Neural progenitor cell (in vitro differentiated cells): Measurements from ENCODE around the gene NDUFAF2. TPM values are rescaled to one million over a fixed set of nuclear protein-coding genes. Genes with fewer than 3 reads are reported as not detected.

Source experiments
- DNase-seq: peaks from one replicate; pipeline ENCODE4 v3.0.0-alpha.2; 2016; ENCODE audit warnings: low spot score
- H2AFZ ChIP-seq: fragments of 200-600 bp; sonication (generic); replicated peaks from 2 replicates; pipeline ENCODE4 v1.6.1; 2016; ENCODE audit warnings: antibody characterized with exemption
- H3F3A ChIP-seq: fragments of 200-600 bp; sonication (generic); 2 replicates; pipeline ENCODE4 v1.6.1; 2016; ENCODE audit warnings: antibody characterized with exemption, low read depth
- H3K27ac ChIP-seq: fragments of 200-600 bp; sonication (generic); 2 replicates; pipeline ENCODE4 v1.5.1; 2016; ENCODE audit warnings: mild to moderate bottlenecking
- H3K27me3 ChIP-seq: fragments of 200-600 bp; sonication (generic); 2 replicates; pipeline ENCODE4 v1.6.1; 2016; ENCODE audit warnings: mild to moderate bottlenecking, moderate library complexity
- H3K36me3 ChIP-seq: fragments of 200-600 bp; sonication (generic); 2 replicates; pipeline ENCODE4 v1.5.1; 2016
- H3K4me1 ChIP-seq: fragments of 200-600 bp; sonication (generic); 2 replicates; pipeline ENCODE4 v1.6.1; 2016; ENCODE audit warnings: mixed run types
- H3K4me2 ChIP-seq: fragments of 200-600 bp; sonication (generic); 2 replicates; pipeline ENCODE4 v1.6.1; 2016
- H3K4me3 ChIP-seq: fragments of 200-600 bp; sonication (generic); 2 replicates; pipeline ENCODE4 v1.5.1; 2016
- H3K79me2 ChIP-seq: fragments of 200-600 bp; sonication (generic); 2 replicates; pipeline ENCODE4 v1.6.1; 2016; ENCODE audit warnings: low read depth
- H3K9ac ChIP-seq: fragments of 200-600 bp; sonication (generic); 2 replicates; pipeline ENCODE4 v1.6.1; 2016
- H3K9me3 ChIP-seq: fragments of 200-600 bp; sonication (generic); 2 replicates; pipeline ENCODE4 v1.5.1; 2016; ENCODE audit warnings: low read depth
- H4K20me1 ChIP-seq: fragments of 200-600 bp; sonication (generic); 2 replicates; pipeline ENCODE4 v1.6.1; 2016; ENCODE audit warnings: low read depth
- H3K27ac Mint-ChIP-seq: 3 replicates; pipeline ENCODE4 v1.8.0; 2021; ENCODE audit warnings: mixed read lengths
- H3K27me3 Mint-ChIP-seq: 2 replicates; pipeline ENCODE4 v1.8.0; 2022; ENCODE audit warnings: low read depth, mild to moderate bottlenecking, inconsistent platforms, moderate library complexity, mixed read lengths; ENCODE audit not compliant: insufficient read depth
- H3K36me3 Mint-ChIP-seq: 3 replicates; pipeline ENCODE4 v1.8.0; 2021; ENCODE audit warnings: mixed read lengths
- H3K4me1 Mint-ChIP-seq: 3 replicates; pipeline ENCODE4 v1.8.0; 2021; ENCODE audit warnings: mixed read lengths
- H3K4me3 Mint-ChIP-seq: 3 replicates; pipeline ENCODE4 v1.8.0; 2021; ENCODE audit warnings: mild to moderate bottlenecking, moderate library complexity, mixed read lengths
- H3K9me3 Mint-ChIP-seq: 3 replicates; pipeline ENCODE4 v1.8.0; 2020; ENCODE audit warnings: mixed read lengths
- EZH2 ChIP-seq: fragments of 200-600 bp; sonication (generic); IDR thresholded peaks from 2 replicates; pipeline ENCODE4 v1.6.1; 2017; ENCODE audit warnings: antibody characterized with exemption, mild to moderate bottlenecking, moderate library complexity
- EZH2phosphoT487 ChIP-seq: fragments of 200-600 bp; sonication (generic); IDR thresholded peaks from 2 replicates; pipeline ENCODE4 v1.6.1; 2017; ENCODE audit warnings: antibody characterized with exemption
- total RNA-seq: library from RNA; depleted of rRNA; stranded (reverse); fragments of >200 nt; gene quantifications from 2 replicates; pipeline ENCODE4 v1.2.3, GENCODE V29; 2015; ENCODE audit warnings: low replicate concordance
- TF ChIP-seq, protein P1 (sequence below): fragments of 200-600 bp; sonication (generic); IDR thresholded peaks from 2 replicates; pipeline ENCODE4 v1.5.1; 2017; ENCODE audit warnings: antibody characterized with exemption, mild to moderate bottlenecking

NDUFAF2 gene
- total RNA-seq, 1 donor from 2014 or later, result 42.1 TPM

DNA sequence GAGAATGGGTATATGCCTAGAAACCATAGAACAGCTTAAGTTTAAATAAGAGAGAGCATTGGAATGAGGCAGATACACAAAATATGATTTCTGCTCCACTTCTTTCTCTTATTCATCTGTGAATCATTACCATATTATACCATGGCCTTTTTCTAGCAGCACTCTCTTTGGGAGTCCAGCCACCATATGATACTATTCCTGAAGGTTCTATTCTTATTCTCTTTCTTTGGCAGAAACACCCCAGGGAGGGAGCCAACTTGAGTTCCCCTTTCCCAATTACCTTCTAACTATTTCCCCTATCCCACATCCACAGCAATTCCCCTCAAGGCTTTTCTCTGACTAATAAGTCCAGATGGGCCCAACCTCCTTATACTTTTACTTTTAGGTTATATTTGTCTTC, 55.9 kb downstream of the NDUFAF2 start:
- Histone ChIP-seq H3K4me3 (no peak overlapping the region), H3K4me2 (no peak overlapping the region), H3K4me1 (no peaks in the 10 kb centered on the region), H3K36me3 (no peaks in the 10 kb centered on the region), H3F3A (no peaks in the 10 kb centered on the region), H3K27ac (no peak overlapping the region), H3K79me2 (no peaks in the 10 kb centered on the region), H4K20me1 (no peaks in the 10 kb centered on the region), H3K9ac (no peak overlapping the region), H3K27me3 (no peaks in the 10 kb centered on the region), H3K9me3 (no peaks in the 10 kb centered on the region), H2AFZ (no peak overlapping the region)
- Mint-ChIP-seq H3K36me3 (no peaks in the 10 kb centered on the region), H3K27ac (no peak overlapping the region), H3K27me3 (no peaks in the 10 kb centered on the region), H3K4me1 (no peaks in the 10 kb centered on the region), H3K4me3 (no peak overlapping the region), H3K9me3 (no peaks in the 10 kb centered on the region)
- DNase-seq, result no peak
- TF ChIP-seq EZH2 (no peak), EZH2phosphoT487 (no peak)
- TF ChIP-seq, protein P1, sequence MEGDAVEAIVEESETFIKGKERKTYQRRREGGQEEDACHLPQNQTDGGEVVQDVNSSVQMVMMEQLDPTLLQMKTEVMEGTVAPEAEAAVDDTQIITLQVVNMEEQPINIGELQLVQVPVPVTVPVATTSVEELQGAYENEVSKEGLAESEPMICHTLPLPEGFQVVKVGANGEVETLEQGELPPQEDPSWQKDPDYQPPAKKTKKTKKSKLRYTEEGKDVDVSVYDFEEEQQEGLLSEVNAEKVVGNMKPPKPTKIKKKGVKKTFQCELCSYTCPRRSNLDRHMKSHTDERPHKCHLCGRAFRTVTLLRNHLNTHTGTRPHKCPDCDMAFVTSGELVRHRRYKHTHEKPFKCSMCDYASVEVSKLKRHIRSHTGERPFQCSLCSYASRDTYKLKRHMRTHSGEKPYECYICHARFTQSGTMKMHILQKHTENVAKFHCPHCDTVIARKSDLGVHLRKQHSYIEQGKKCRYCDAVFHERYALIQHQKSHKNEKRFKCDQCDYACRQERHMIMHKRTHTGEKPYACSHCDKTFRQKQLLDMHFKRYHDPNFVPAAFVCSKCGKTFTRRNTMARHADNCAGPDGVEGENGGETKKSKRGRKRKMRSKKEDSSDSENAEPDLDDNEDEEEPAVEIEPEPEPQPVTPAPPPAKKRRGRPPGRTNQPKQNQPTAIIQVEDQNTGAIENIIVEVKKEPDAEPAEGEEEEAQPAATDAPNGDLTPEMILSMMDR, result no peak

DNA sequence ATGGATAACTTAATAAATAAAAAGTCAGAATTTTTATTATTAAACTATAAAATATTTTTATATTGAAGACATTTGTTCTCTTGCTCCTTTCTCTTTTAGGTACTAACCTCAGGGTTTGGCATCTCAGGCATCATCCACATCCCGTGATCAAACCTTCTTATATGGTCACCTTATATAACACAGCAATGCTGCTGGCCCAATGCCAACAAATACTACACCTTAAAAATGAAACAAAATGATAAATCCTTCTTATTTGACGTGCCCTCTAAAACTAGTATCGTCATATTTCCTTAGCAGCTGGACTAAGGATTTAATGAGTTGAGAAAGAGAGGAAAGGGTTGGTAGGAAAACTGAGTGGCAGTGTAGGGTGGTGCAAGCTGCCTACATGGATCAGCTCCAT, 56.6 kb downstream of the NDUFAF2 start:
- H3F3A ChIP-seq, result no peaks in the 10 kb centered on the region
- TF ChIP-seq EZH2phosphoT487 (no peak), EZH2 (no peak)
- TF ChIP-seq, protein P1, result no peak
- Mint-ChIP-seq H3K36me3 (no peaks in the 10 kb centered on the region), H3K9me3 (no peaks in the 10 kb centered on the region), H3K27me3 (no peaks in the 10 kb centered on the region), H3K4me3 (no peak overlapping the region), H3K27ac (no peak overlapping the region), H3K4me1 (no peaks in the 10 kb centered on the region)
- no peak overlapping the region for H3K27ac ChIP-seq
- no peak overlapping the region for H3K4me3 ChIP-seq
- no peak overlapping the region for H3K9ac ChIP-seq
- H3K4me1 ChIP-seq, result no peaks in the 10 kb centered on the region
- no peaks in the 10 kb centered on the region for H3K9me3 ChIP-seq
- H4K20me1 ChIP-seq, result no peaks in the 10 kb centered on the region
- DNase-seq, result no peak
- H3K36me3 ChIP-seq, result no peaks in the 10 kb centered on the region
- H3K4me2 ChIP-seq, result no peak overlapping the region
- H2AFZ ChIP-seq, result no peak overlapping the region
- no peaks in the 10 kb centered on the region for H3K79me2 ChIP-seq
- H3K27me3 ChIP-seq, result no peaks in the 10 kb centered on the region

DNA sequence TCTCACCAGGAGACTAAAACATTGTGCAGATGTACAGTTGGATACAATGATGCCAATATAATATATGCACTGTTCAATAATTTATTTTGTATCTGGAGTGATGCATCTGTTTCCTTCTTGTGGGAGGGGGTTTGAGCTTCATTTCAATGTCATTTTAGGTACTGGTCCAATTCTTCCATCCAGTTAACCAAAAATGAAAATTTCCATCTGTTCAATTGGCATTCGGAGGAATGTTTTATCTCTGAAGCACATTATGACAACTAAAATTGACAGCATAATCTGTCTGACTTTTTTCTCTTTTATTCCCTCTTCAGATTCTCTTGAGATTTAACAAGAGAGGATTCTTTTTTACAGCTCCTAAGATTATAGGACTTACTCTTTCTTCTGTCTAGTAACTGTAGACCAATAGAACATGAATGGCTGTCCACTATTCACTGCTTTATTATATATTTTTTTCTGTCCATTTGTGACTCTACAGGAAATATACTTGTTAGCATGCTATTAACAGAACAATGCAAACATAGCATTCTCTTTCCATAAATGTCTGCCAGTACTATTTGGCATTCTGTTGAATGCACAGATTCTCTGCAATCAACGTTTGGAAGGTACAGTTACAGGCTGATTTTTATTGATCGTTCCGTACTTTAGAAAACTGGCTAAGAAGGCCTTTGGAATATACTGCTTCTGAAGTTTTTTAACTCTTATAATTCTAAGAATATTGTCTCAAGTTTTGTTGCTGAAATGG, 57.8 kb downstream of the NDUFAF2 start:
- TF ChIP-seq EZH2phosphoT487 (no peak), EZH2 (no peak)
- TF ChIP-seq, protein P1, result no peak
- no peak overlapping the region for H3K4me3 Mint-ChIP-seq
- no peak for DNase-seq

More for the DNA sequence above, 57.8 kb downstream of the NDUFAF2 start:
- Histone ChIP-seq H3K9ac (no peak overlapping the region), H3K4me2 (no peak overlapping the region), H3F3A (no peaks in the 10 kb centered on the region), H2AFZ (no peak overlapping the region), H4K20me1 (no peaks in the 10 kb centered on the region), H3K27me3 (no peaks in the 10 kb centered on the region), H3K36me3 (no peaks in the 10 kb centered on the region), H3K9me3 (no peaks in the 10 kb centered on the region), H3K27ac (no peak overlapping the region), H3K4me3 (no peak overlapping the region), H3K4me1 (no peaks in the 10 kb centered on the region), H3K79me2 (no peaks in the 10 kb centered on the region)
- no peaks in the 10 kb centered on the region for H3K4me1 Mint-ChIP-seq
- H3K9me3 Mint-ChIP-seq, result no peaks in the 10 kb centered on the region
- H3K27me3 Mint-ChIP-seq, result no peaks in the 10 kb centered on the region
- H3K36me3 Mint-ChIP-seq, result no peaks in the 10 kb centered on the region
- H3K27ac Mint-ChIP-seq, result no peak overlapping the region
